Measurements from ENCODE around the gene RNF168.

DNA sequence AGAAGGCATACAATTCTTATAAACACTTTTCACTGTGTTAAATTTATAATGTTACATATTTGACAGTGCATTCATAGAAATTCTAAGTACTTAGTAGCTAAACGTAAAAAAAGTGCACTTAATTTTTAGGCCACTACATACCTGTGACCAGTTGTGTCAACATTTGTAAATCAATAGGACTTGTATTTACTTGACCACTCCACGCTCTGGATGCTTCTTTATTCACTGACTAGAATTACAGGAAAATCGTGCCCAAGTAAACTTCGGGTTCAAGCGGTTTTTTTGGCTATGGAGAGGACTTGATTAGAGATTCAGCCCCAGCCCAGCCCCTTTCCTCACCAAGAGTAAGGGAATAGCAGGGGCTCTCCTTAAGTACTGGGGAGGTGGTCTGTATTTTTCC lies 43.0 kb upstream of the RNF168 start:
- TF ChIP-seq, protein P1, sequence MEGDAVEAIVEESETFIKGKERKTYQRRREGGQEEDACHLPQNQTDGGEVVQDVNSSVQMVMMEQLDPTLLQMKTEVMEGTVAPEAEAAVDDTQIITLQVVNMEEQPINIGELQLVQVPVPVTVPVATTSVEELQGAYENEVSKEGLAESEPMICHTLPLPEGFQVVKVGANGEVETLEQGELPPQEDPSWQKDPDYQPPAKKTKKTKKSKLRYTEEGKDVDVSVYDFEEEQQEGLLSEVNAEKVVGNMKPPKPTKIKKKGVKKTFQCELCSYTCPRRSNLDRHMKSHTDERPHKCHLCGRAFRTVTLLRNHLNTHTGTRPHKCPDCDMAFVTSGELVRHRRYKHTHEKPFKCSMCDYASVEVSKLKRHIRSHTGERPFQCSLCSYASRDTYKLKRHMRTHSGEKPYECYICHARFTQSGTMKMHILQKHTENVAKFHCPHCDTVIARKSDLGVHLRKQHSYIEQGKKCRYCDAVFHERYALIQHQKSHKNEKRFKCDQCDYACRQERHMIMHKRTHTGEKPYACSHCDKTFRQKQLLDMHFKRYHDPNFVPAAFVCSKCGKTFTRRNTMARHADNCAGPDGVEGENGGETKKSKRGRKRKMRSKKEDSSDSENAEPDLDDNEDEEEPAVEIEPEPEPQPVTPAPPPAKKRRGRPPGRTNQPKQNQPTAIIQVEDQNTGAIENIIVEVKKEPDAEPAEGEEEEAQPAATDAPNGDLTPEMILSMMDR (tag by site-specific recombination; IDR thresholded peaks at IDR 0.05) = no peak
- TF ChIP-seq MYNN (tag by site-specific recombination; IDR thresholded peaks at IDR 0.05; ENCODE audit: borderline replicate concordance) (no peak), ZNF274 (IDR thresholded peaks at IDR 0.05; ENCODE audit: low read length) (no peak), ZNF274 (tag by site-specific recombination; IDR thresholded peaks at IDR 0.05; ENCODE audit: borderline replicate concordance) (no peak), ZNF610 (tag by site-specific recombination; IDR thresholded peaks at IDR 0.05; ENCODE audit: borderline replicate concordance) (no peak), ZNF24 (tag by site-specific recombination; IDR thresholded peaks at IDR 0.05) (no peak), ZNF302 (tag by site-specific recombination; IDR thresholded peaks at IDR 0.05; ENCODE audit: low read depth) (no peak), PRDM1 (tag by site-specific recombination; IDR thresholded peaks at IDR 0.05) (no peak)

Measured in HEK293 (cell line).